Lower leg skin (tissue), 3 donors: ENCODE data around the gene RAX2.

Source experiments
- POLR2A ChIP-seq, 2 donors: fragments of 450-650 bp; IDR thresholded peaks; one replicate each; pipeline ENCODE4 v1.6.1; 2016 to 2017; ENCODE audit warnings: antibody characterized with exemption in 2 of 2, mild to moderate bottlenecking in 1 of 2, moderate library complexity in 1 of 2
- TF ChIP-seq, protein P1 (sequence below), 3 donors: fragments of 450-650 bp; IDR thresholded peaks; one replicate each; pipeline ENCODE4 v1.5.1; 2016; ENCODE audit warnings: antibody characterized with exemption in 3 of 3, mild to moderate bottlenecking in 3 of 3, moderate library complexity in 2 of 3

DNA sequence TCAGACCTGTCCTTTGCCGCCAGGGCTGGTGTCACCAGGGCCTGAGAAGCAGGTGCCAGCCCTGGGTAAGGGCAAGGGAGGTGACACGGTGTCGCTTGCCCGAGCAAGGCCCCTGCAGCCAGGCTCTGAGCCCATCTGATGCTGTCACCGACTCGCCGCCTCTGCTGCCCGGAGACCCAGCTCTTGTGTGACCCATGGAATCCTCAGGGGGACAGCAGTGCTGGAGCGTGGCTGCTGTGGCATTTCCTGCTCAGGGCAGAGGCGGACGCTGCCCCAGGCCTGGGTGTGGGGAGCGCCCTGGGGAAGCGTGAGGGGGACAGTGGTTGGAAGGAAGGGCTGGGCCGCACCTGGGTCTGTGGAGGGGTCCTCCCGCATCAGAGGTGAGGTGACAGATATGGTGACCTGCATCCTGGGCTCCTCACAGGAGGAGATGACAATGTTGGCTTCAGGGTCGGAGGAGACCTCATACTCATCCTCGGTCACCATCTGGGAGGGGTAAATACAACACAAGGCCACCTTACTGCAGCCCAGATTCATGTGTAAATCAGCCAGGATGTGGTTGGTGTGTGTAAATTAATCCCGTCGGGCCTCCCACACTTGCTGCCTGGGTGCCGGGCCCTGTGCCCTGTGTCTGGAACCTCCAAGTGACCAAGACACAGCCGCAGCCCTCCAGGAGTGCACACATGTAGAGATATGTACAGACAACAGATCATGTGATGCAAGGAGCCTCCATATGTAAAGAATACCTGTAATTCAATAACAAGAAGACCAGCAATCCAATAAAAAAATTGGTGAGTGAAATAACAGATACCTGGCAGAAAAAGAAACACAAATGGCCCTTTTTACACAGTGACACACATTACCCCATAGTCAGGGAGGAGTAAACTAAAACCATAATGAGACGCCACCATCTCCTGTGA is 41.7 kb upstream of the RAX2 start:
- TF ChIP-seq POLR2A (IDR thresholded peaks at IDR 0.05), result no peak
- TF ChIP-seq, protein P1, sequence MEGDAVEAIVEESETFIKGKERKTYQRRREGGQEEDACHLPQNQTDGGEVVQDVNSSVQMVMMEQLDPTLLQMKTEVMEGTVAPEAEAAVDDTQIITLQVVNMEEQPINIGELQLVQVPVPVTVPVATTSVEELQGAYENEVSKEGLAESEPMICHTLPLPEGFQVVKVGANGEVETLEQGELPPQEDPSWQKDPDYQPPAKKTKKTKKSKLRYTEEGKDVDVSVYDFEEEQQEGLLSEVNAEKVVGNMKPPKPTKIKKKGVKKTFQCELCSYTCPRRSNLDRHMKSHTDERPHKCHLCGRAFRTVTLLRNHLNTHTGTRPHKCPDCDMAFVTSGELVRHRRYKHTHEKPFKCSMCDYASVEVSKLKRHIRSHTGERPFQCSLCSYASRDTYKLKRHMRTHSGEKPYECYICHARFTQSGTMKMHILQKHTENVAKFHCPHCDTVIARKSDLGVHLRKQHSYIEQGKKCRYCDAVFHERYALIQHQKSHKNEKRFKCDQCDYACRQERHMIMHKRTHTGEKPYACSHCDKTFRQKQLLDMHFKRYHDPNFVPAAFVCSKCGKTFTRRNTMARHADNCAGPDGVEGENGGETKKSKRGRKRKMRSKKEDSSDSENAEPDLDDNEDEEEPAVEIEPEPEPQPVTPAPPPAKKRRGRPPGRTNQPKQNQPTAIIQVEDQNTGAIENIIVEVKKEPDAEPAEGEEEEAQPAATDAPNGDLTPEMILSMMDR (IDR thresholded peaks at IDR 0.05), result no peak
